ENCODE data around the gene DR1. TPM values are rescaled to one million over a fixed set of nuclear protein-coding genes. Genes with fewer than 3 reads are reported as not detected.

Gene DR1
- polyA plus RNA-seq, 1 experiment: 44.9 TPM

DNA sequence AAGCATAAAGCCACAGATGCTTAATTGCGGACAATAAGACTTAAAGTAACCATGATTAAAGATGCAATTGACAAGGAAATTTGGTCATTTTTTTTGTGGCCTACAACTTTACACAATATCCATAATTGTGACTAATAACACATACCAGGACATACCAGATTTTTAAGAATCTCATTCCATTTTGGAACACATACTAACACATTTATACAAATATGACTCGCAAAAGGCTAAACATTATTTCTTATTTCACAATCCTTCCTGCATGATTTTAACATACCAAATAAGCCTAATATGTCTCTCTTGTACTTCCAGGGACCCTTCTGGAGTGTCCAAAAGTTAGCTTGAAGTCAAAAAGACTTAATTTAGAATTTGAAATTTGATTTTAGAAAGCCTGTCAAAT lies 48.8 kb downstream of the DR1 start:
- POLR2A ChIA-PET: no interaction called here
- DNase-seq (ENCODE audit: low read depth, low spot score): no peak
- no peak overlapping the region for H3K4me3 ChIP-seq (ENCODE audit: low read depth, low read length)
- no peaks in the 10 kb centered on the region for H3K27me3 ChIP-seq (ENCODE audit: control insufficient read depth, insufficient read depth, low read length)
- H3K27ac ChIP-seq (ENCODE audit: low read depth, low read length): no peak overlapping the region
- TF ChIP-seq, protein P1, sequence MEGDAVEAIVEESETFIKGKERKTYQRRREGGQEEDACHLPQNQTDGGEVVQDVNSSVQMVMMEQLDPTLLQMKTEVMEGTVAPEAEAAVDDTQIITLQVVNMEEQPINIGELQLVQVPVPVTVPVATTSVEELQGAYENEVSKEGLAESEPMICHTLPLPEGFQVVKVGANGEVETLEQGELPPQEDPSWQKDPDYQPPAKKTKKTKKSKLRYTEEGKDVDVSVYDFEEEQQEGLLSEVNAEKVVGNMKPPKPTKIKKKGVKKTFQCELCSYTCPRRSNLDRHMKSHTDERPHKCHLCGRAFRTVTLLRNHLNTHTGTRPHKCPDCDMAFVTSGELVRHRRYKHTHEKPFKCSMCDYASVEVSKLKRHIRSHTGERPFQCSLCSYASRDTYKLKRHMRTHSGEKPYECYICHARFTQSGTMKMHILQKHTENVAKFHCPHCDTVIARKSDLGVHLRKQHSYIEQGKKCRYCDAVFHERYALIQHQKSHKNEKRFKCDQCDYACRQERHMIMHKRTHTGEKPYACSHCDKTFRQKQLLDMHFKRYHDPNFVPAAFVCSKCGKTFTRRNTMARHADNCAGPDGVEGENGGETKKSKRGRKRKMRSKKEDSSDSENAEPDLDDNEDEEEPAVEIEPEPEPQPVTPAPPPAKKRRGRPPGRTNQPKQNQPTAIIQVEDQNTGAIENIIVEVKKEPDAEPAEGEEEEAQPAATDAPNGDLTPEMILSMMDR (IDR thresholded peaks at IDR 0.05; ENCODE audit: low read depth, low read length): no peak
- no peaks in the 10 kb centered on the region for H3K9me3 ChIP-seq (ENCODE audit: control insufficient read depth, insufficient read depth, low read length)
- CTCF ChIA-PET: interaction anchor here (1.0 to 1.4 kb wide), 2 partner anchors 90 to 372 kb away, joined by 3 to 4 read pairs; no protein-coding TSS in a partner anchor

DNA sequence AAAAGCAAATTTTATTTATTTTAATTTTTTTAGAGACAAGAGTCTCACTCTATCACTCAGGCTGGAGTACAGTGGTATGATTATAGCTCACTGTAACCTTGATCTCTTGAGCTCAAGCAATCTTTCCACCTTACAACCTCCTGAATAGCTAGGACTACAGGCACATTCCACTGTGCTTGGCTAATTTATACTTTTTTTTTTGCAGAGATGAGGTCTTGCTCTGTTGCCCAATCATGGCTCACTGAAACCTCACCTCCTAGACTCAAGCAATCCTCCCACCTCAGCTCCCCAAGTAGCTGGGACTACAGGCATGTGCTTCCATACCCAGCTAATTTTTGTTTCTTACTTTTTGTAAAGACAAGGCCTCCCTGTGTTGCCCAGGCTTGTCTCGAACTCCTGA lies 49.5 kb downstream of the DR1 start:
- TF ChIP-seq, protein P1 (IDR thresholded peaks at IDR 0.05; ENCODE audit: low read depth, low read length): no peak
- CTCF ChIA-PET: interaction anchor here (0.6 to 1.5 kb wide), 2 partner anchors 91 to 445 kb away, joined by 3 to 6 read pairs; no protein-coding TSS in a partner anchor
- Histone ChIP-seq H3K27ac (ENCODE audit: low read depth, low read length) (no peak overlapping the region), H3K27me3 (ENCODE audit: control insufficient read depth, insufficient read depth, low read length) (no peaks in the 10 kb centered on the region), H3K9me3 (ENCODE audit: control insufficient read depth, insufficient read depth, low read length) (no peaks in the 10 kb centered on the region), H3K4me3 (ENCODE audit: low read depth, low read length) (no peak overlapping the region)
- no peak for DNase-seq (ENCODE audit: low read depth, low spot score)
- POLR2A ChIA-PET: no interaction called here

DNA sequence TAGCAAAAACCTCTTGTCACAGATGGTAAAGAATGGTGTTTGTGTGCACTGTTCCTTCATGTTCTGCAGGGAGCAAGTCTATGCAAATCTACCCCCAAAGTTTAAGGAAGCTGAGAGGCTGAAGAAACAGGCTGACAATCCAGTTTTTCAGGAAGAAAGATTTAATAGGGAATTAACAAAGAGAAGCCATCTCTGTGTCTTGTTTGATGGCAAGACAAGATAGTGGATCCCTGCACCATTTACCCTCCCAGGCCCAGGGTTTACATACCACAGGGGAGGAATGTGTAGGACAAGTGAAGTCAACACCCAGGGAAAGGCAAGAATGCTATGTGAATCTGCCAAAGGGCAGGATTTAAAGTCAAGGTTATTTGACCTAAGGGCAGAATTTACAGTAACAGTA lies 54.1 kb downstream of the DR1 start:
- Histone ChIP-seq H3K27me3 (ENCODE audit: control insufficient read depth, insufficient read depth, low read length) (no peaks in the 10 kb centered on the region), H3K27ac (ENCODE audit: low read depth, low read length) (no peak overlapping the region), H3K9me3 (ENCODE audit: control insufficient read depth, insufficient read depth, low read length) (no peaks in the 10 kb centered on the region), H3K4me3 (ENCODE audit: low read depth, low read length) (no peak overlapping the region)
- no peak for DNase-seq (ENCODE audit: low read depth, low spot score)
- POLR2A ChIA-PET: no interaction called here
- CTCF ChIA-PET: interaction anchor here (0.6 kb wide), 1 partner anchor 299 kb away, joined by 4 read pairs; no protein-coding TSS in a partner anchor
- TF ChIP-seq, protein P1 (IDR thresholded peaks at IDR 0.05; ENCODE audit: low read depth, low read length): no peak

DNA sequence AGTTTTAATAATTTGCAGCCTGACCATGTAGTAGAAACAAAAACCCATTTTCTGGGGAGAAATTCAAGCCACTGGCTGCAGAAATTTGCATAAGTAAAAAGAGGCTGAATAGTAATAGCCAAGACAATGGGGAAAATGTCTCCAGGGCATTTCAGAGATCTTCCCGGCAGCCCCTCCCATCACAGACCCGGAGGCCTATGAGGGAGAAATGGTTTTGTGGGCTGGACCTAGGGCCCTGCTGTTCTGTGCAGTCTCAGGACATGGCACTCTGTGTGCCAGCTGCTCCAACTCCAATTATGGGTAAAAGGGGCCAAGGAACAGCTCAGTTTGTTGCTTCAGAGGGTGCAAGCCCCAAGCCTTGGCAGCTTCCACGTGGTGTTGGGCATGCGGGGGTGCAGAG lies 62.5 kb downstream of the DR1 start:
- CTCF ChIA-PET: no interaction called here
- no peak overlapping the region for H3K27ac ChIP-seq (ENCODE audit: low read depth, low read length)
- H3K4me3 ChIP-seq (ENCODE audit: low read depth, low read length): no peak overlapping the region
- TF ChIP-seq, protein P1 (IDR thresholded peaks at IDR 0.05; ENCODE audit: low read depth, low read length): no peak
- POLR2A ChIA-PET: no interaction called here
- peaks cover 3% of the 10 kb centered on the region for H3K27me3 ChIP-seq (ENCODE audit: control insufficient read depth, insufficient read depth, low read length)
- DNase-seq (ENCODE audit: low read depth, low spot score): no peak
- peaks cover 11% of the 10 kb centered on the region for H3K9me3 ChIP-seq (ENCODE audit: control insufficient read depth, insufficient read depth, low read length)

DNA sequence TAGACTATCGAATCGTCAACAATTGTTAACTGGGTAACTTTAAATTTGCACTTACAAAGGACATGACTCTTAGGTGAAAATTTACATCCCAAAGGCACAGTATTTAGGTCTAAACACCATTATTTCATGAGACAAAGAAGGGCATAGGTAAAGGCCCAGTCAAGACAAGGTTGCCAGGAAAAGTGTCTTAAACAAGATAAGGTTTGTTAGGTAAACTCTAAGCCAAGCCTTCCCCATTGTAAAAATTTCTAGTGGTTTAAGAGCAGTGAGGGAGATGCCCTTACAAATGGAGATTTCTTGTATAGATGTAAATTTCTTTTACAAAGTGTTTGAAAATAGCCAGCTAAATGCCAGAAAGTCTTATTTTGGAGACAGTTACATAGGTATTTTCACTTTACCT lies 65.3 kb downstream of the DR1 start:
- Histone ChIP-seq H3K4me3 (ENCODE audit: low read depth, low read length) (no peak overlapping the region), H3K27me3 (ENCODE audit: control insufficient read depth, insufficient read depth, low read length) (peaks cover 3% of the 10 kb centered on the region), H3K9me3 (ENCODE audit: control insufficient read depth, insufficient read depth, low read length) (peaks cover 11% of the 10 kb centered on the region), H3K27ac (ENCODE audit: low read depth, low read length) (no peak overlapping the region)
- TF ChIP-seq, protein P1 (IDR thresholded peaks at IDR 0.05; ENCODE audit: low read depth, low read length): no peak
- ChIA-PET CTCF (no interaction called here), POLR2A (no interaction called here)
- no peak for DNase-seq (ENCODE audit: low read depth, low spot score)
